DMS53 (cell line): ENCODE measurements around the gene SLC35E2B.
"Not testable (repeated sequence)": the region's sequence is repeated elsewhere in the genome, so short reads cannot be mapped to it uniquely, and the experiment has no call there.

ENCODE experiments used
- DNase-seq: peaks from one replicate; lab custom pipeline; 2025; lab: John Stamatoyannopoulos, UW

Gene SLC35E2B

GRCh38 chr1:1638528-1638927, 54.1 kb downstream of the SLC35E2B start:
- DNase-seq = not testable (repeated sequence)

DNA sequence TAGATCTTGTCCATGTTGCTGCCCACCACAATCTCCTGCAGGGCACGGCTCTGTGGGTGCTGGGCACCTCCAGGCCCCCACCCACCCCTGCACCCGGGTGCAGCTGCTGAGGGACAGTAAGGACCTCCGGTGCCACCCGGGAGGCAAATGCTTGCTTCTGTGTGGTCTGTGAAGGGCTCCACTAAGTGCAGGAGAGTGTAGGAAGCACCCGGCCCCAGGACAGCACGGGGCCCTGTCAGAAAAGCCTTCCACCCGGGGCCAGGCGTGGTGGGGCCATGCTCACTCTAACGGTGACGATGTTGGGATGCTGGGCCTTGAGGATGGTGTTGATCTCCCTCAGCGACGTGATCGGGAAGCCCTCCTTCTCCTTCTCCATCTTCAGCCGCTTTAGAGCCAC, 55.1 kb downstream of the SLC35E2B start:
- DNase-seq = not testable (repeated sequence)

- not testable (repeated sequence) for DNase-seq
Measured at GRCh38 chr1:1636621-1637478, 55.7 kb downstream of the SLC35E2B start.

- DNase-seq = not testable (repeated sequence)
Measured at GRCh38 chr1:1634613-1635012, 58.0 kb downstream of the SLC35E2B start.

DNA sequence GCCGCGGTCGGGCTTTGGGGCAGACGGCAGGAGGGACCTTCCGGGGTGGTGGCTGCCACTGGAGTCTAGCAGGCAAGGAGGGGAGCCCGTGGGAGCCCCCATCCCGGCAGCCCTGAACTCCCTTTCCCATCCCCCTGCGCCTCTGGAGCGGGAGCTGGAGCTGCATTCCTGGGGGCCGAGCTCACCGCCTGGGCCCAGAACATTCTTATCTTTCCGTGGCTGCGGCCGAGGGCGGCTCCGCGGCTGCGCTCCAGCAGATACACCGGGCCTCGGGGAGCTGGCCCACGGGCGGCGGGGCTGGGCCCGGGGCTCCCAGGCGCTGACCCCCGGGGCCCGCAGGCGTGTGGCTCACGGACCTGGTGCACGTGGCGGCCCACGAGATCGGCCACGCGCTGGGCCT, 59.2 kb downstream of the SLC35E2B start:
- not testable (repeated sequence) for DNase-seq

DNA sequence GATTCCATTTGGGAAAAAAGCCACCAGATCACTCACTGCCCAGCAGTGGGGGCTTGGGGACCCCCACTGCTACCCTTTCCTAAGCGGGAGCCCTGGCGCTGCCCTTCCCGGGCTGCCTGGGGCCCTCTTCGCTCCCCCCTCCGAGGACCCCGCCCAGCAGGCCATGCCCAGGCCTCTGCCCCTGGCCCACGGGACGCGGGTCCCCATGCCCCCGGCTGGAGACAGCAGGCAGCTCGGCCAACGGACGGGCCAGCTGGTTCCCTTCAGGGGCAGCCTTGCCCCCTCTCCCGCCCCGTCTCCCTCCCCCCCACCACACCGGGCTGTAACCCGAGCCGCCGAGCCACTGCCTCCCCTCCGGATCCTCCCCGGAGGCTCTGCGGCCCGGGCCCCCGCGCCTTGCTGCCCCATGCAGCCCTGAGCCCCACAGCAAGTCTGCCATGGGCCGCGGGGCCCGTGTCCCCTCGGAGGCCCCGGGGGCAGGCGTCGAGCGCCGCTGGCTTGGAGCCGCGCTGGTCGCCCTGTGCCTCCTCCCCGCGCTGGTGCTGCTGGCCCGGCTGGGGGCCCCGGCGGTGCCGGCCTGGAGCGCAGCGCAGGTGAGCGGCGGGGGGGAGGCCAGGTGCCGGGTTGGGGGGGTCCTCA, 60.7 kb downstream of the SLC35E2B start, which contains the start of gene MMP23B:
Gene MMP23B, plus strand, starts transcription at position 392 of the 639 bp plus-strand sequence. Its CDS starts 46 bp downstream, at position 438.
- peak; percentile 38 for DNase-seq

GRCh38 chr1:1630965-1631781, 61.4 kb downstream of the SLC35E2B start:
- DNase-seq = peak; percentile 50

DNA sequence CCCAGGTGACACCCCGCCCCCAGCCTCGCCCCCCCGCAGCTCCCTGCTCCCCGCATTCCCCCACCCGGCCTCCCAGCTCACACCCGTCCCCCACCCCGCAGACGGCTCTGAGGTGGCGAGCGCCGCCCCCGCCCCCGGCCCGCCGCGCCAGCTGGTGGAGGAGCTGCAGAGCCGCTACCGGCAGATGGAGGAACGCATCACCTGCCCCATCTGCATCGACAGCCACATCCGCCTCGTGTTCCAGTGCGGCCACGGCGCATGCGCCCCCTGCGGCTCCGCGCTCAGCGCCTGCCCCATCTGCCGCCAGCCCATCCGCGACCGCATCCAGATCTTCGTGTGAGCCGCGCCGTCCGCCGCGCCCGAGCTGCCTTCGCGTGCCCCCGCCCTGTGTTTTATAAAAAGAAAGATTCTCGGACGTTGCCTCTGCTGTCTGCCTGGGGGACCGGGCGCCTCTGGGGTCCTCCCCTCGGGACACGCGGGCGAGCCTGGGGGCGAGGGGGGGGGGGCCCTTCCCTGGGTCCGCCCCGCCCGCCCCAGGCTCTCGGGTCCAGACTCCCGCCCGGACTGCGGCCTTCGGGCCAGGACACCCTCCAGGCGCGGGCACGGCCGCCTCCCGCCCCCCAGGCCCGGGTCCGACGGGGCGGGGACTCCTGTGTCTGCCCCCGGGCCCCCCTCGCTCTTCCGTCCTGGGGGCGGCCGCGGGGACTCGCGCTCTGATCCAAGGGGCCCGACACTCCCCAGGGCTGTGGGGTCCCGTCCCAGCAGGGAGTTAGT, 62.2 kb downstream of the SLC35E2B start:
- no peak for DNase-seq

GRCh38 chr1:1629430-1630190, 63.0 kb downstream of the SLC35E2B start:
- DNase-seq = no peak

- peak; percentile 33 for DNase-seq
Measured at GRCh38 chr1:1628754-1629429, 63.7 kb downstream of the SLC35E2B start.

- no peak for DNase-seq
Measured at GRCh38 chr1:1627829-1628753, 64.5 kb downstream of the SLC35E2B start.

DNA sequence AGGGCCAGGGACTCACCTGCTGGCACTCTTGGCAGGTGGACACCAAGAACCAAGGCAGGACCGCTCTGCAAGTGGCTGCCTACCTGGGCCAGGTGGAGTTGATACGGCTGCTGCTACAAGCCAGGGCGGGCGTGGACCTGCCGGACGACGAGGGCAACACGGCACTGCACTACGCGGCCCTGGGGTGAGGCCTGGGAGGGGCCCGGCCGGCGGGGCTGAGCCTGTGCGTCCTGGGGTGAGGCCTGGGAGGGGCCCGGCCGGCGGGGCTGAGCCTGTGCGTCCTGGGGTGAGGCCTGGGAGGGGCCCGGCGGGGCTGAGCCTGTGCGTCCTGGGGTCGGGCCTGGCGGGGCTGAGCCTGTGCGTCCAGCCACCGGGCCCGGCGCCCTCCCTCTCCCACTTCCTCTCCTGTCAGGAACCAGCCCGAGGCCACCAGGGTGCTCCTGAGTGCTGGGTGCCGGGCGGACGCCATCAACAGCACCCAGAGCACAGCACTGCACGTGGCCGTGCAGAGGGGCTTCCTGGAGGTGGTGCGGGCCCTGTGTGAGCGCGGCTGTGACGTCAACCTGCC, 65.2 kb downstream of the SLC35E2B start:
- DNase-seq = no peak

DNA sequence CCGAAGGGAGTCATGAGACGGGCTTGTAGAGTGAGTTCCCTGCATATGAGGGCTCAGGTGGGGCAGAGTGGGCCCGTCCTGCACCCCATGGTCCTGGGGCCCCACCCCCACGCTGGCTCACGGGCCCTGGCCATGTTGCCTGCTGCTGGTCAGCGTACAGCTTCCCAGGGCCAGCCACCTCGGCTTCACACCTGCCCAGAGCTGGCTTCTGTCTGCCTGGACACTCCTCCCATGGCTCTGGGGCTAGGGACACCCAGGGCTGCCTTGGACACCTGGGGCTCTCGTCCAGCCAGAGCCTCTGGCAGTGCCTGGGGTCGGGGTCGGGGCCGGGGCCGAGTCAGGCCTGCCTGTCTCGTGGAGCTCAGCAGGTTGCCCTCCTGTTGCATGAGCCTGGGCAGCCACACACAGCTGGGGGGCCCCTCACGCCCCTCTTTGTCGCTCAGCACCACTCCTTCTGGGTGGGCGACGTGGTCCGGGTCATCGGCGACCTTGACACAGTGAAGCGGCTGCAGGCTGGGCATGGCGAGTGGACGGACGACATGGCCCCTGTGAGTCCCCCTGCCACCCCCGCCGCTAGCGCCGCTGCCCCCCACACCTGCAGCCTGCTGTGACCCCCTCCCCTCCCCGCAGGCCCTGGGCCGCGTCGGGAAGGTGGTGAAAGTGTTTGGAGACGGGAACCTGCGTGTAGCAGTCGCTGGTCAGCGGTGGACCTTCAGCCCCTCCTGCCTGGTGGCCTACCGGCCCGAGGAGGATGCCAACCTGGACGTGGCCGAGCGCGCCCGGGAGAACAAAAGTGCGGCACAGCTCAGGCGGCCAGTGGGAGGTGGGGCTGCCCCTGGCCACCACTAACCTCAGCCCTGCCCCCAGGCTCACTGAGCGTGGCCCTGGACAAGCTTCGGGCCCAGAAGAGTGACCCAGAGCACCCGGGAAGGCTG, 66.1 kb downstream of the SLC35E2B start:
- no peak for DNase-seq

- DNase-seq = no peak
Measured at GRCh38 chr1:1625824-1626206, 66.8 kb downstream of the SLC35E2B start.

DNA sequence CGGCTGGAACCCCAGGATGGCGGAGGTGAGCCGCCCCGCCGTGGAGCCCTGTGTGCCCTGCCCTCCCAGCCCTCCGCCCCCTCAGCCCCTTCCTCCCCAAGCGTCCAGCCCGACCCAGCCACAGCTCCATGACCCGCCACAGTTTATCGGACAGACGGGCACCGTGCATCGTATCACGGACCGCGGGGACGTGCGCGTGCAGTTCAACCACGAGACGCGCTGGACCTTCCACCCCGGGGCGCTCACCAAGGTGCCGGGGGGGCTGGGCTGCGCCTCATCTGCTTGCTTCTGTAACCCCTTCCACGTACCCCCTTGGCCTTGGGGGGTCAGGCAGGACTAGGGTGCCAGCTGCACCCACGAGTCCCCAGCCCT, 67.2 kb downstream of the SLC35E2B start:
- no peak for DNase-seq

GRCh38 chr1:1624443-1625403, 67.9 kb downstream of the SLC35E2B start:
- DNase-seq = no peak
